A549 (cell line): ENCODE results near the gene INHBE. TPM values are rescaled to one million over a fixed set of nuclear protein-coding genes. Genes with fewer than 3 reads are reported as not detected.

Source experiments
- ATAC-seq, 2 experiments: fragments of 200-7000 bp in 1 of 2; fragments of >200 bp in 1 of 2; cut with Nextera tagmentation in 1 of 2; cut with Tn5 transposase in 1 of 2; 3 replicates each; pipeline versions ENCODE4 v1.8.0 to v1.9.1; 2018 to 2020; ENCODE audit warnings: mild to moderate bottlenecking in 1 of 2, moderate library complexity in 1 of 2
- CTCF ChIA-PET: fragments of 300-600 bp; sonication (Branson Sonifier 250); formaldehyde crosslinking; extraction: SDS; loops from one replicate; lab custom pipeline; 2021; ENCODE audit warnings: antibody characterized with exemption, inconsistent platforms; lab: Yijun Ruan, JAX
- POLR2A ChIA-PET: fragments of 350-600 bp; formaldehyde crosslinking; extraction: SDS; loops from one replicate; lab custom pipeline; 2021; ENCODE audit warnings: antibody characterized with exemption, inconsistent platforms; lab: Yijun Ruan, JAX
- DNase-seq, 2 experiments: peaks; one replicate each; pipeline versions ENCODE4 v3.0.0 to v3.0.0-alpha.2; 2011 to 2016; ENCODE audit warnings: low read depth in 1 of 2, low spot score in 1 of 2
- FAIRE-seq: peaks from 2 replicates; lab custom pipeline; 2011; peaks lifted over from hg19 to GRCh38; lab: Jason Lieb, UNC
- H3K27ac ChIP-seq, 2 experiments: fragments of >200 bp; sonication (Bioruptor Twin); formaldehyde crosslinking; 3 replicates each; pipeline ENCODE4 v1.5.1; 2016 to 2017
- H3K4me1 ChIP-seq: fragments of >200 bp; sonication (Bioruptor Twin); formaldehyde crosslinking; 3 replicates; pipeline ENCODE4 v1.6.1; 2016
- H3K4me2 ChIP-seq: fragments of >200 bp; sonication (Bioruptor Twin); formaldehyde crosslinking; 3 replicates; pipeline ENCODE4 v1.6.1; 2016
- H3K4me3 ChIP-seq: fragments of >200 bp; sonication (Bioruptor Twin); formaldehyde crosslinking; 3 replicates; pipeline ENCODE4 v1.5.1; 2016
- H3K9me3 ChIP-seq: fragments of >200 bp; sonication (Bioruptor Twin); formaldehyde crosslinking; 3 replicates; pipeline ENCODE4 v1.6.1; 2016
- CBX2 ChIP-seq: fragments of 200-600 bp; sonication (generic); IDR thresholded peaks from 2 replicates; pipeline ENCODE4 v1.6.1; 2016; ENCODE audit warnings: low read depth, mild to moderate bottlenecking, borderline replicate concordance
- CHD2 ChIP-seq: fragments of 150-350 bp; IDR thresholded peaks from 2 replicates; pipeline ENCODE4 v1.6.1; 2014; ENCODE audit warnings: low read length; ENCODE audit not compliant: partially characterized antibody
- CTCF ChIP-seq: fragments of >200 bp; sonication (Bioruptor Twin); formaldehyde crosslinking; IDR thresholded peaks from 3 replicates; pipeline ENCODE4 v1.5.1; 2016
- EP300 ChIP-seq, 2 experiments: fragments of >200 bp; sonication (Bioruptor Twin); formaldehyde crosslinking; IDR thresholded peaks; 2 replicates in 1 of 2; 3 replicates in 1 of 2; pipeline ENCODE4 v1.6.1; 2016 to 2017
- FOSL2 ChIP-seq, 2 experiments: fragments of 450-650 bp in 1 of 2; fragments of >200 bp in 1 of 2; sonication (Bioruptor Twin) in 1 of 2; formaldehyde crosslinking; IDR thresholded peaks; 2 replicates each; pipeline versions ENCODE4 v1.5.0 to v1.6.1; 2016 to 2020; ENCODE audit warnings: mild to moderate bottlenecking in 1 of 2, moderate library complexity in 1 of 2
- FOXS1 ChIP-seq: fragments of 250-450 bp; sonication (Bioruptor Pico); IDR thresholded peaks from 2 replicates; pipeline ENCODE4 v1.5.0; 2020; ENCODE audit warnings: mild to moderate bottlenecking, moderate library complexity
- GATA3 ChIP-seq: IDR thresholded peaks from 2 replicates; pipeline ENCODE4 v1.6.1; 2012; ENCODE audit warnings: borderline replicate concordance
- HOXB13 ChIP-seq: fragments of 250-450 bp; sonication (Bioruptor Pico); IDR thresholded peaks from 2 replicates; pipeline ENCODE4 v1.5.0; 2020; ENCODE audit warnings: low read depth, mild to moderate bottlenecking, moderate library complexity
- JUN ChIP-seq, 2 experiments: fragments of >200 bp; sonication (Bioruptor Twin); formaldehyde crosslinking; IDR thresholded peaks; 2 replicates in 1 of 2; 3 replicates in 1 of 2; pipeline ENCODE4 v1.6.1; 2016 to 2017
- KDM1A ChIP-seq: fragments of 200-600 bp; sonication (generic); IDR thresholded peaks from 2 replicates; pipeline ENCODE4 v1.6.1; 2016; ENCODE audit warnings: low read depth, mild to moderate bottlenecking
- MAZ ChIP-seq: fragments of 150-350 bp; IDR thresholded peaks from 2 replicates; pipeline ENCODE4 v1.6.1; 2014; ENCODE audit warnings: antibody characterized with exemption, low read depth, low read length, borderline replicate concordance
- NFE2L2 ChIP-seq: fragments of 150-350 bp; conservative IDR thresholded peaks from 2 replicates; pipeline ENCODE4 v1.6.1; 2014; ENCODE audit warnings: low read length
- NR3C1 ChIP-seq: fragments of >200 bp; sonication (Bioruptor Twin); formaldehyde crosslinking; IDR thresholded peaks from 3 replicates; pipeline ENCODE4 v1.6.1; 2017
- PBX3 ChIP-seq: IDR thresholded peaks from 2 replicates; pipeline ENCODE4 v1.6.1; 2012
- PHF8 ChIP-seq: fragments of 200-600 bp; sonication (generic); IDR thresholded peaks from 2 replicates; pipeline ENCODE4 v1.6.1; 2016; ENCODE audit warnings: low read depth, mild to moderate bottlenecking, antibody characterized with exemption, moderate library complexity, borderline replicate concordance
- POLR2AphosphoS2 ChIP-seq: conservative IDR thresholded peaks from 2 replicates; pipeline ENCODE4 v1.6.1; 2012; ENCODE audit warnings: low read length, improper control_type of control experiment, inconsistent platforms
- RAD21 ChIP-seq, 2 experiments: fragments of >200 bp in 1 of 2; sonication (Bioruptor Twin) in 1 of 2; formaldehyde crosslinking in 1 of 2; IDR thresholded peaks in 1 of 2; conservative IDR thresholded peaks in 1 of 2; 2 replicates in 1 of 2; 3 replicates in 1 of 2; pipeline ENCODE4 v1.6.1; 2012 to 2018; ENCODE audit warnings: inconsistent platforms in 1 of 2
- RCOR1 ChIP-seq: fragments of 150-350 bp; IDR thresholded peaks from 2 replicates; pipeline ENCODE4 v1.6.1; 2014; ENCODE audit warnings: antibody characterized with exemption, low read length, low read depth
- REST ChIP-seq: fragments of 200-600 bp; sonication (generic); IDR thresholded peaks from 2 replicates; pipeline ENCODE4 v1.6.1; 2016; ENCODE audit warnings: antibody characterized with exemption, mild to moderate bottlenecking, moderate library complexity
- RFX5 ChIP-seq: fragments of 450-650 bp; IDR thresholded peaks from 2 replicates; pipeline ENCODE4 v1.7.1; 2014; ENCODE audit warnings: antibody characterized with exemption, mild to moderate bottlenecking, moderate library complexity
- SMC3 ChIP-seq: fragments of >200 bp; sonication (Bioruptor Twin); formaldehyde crosslinking; IDR thresholded peaks from 3 replicates; pipeline ENCODE4 v1.6.1; 2018; ENCODE audit warnings: inconsistent platforms
- TFCP2L1 ChIP-seq: fragments of 250-450 bp; sonication (Bioruptor Pico); IDR thresholded peaks from 2 replicates; pipeline ENCODE4 v1.5.0; 2021; ENCODE audit warnings: mild to moderate bottlenecking
- TP53 ChIP-seq: fragments of 250-450 bp; sonication (Bioruptor Pico); IDR thresholded peaks from 2 replicates; pipeline ENCODE4 v1.5.0; 2021; ENCODE audit warnings: mild to moderate bottlenecking, moderate library complexity
- ZNF302 ChIP-seq: fragments of 250-450 bp; sonication (Bioruptor Pico); IDR thresholded peaks from 2 replicates; pipeline ENCODE4 v1.9.0; 2021; ENCODE audit warnings: inconsistent platforms, mild to moderate bottlenecking, moderate library complexity
- ZSCAN20 ChIP-seq: fragments of 250-450 bp; sonication (Bioruptor Pico); IDR thresholded peaks from 2 replicates; pipeline ENCODE4 v1.8.0; 2022; ENCODE audit warnings: mild to moderate bottlenecking, moderate library complexity
- WGBS: methylation state at CpG from one replicate; pipeline ENCODE4 v1.1.6; 2017; ENCODE audit errors: missing lambda C conversion rate; 5-methylcytosine and 5-hydroxymethylcytosine counted together
- polyA plus RNA-seq, 4 experiments: library from polyadenylated mRNA; depleted of rRNA in 3 of 4; stranded (reverse); fragments of >200 nt; fragmentation: RNase III in 1 of 4; extraction: RNeasy Plus Mini Kit Qiagen cat#74134 plus additional on column Dnase treatment in 1 of 4; gene quantifications; 2 replicates in 3 of 4; 3 replicates in 1 of 4; pipeline ENCODE4 v1.2.3, GENCODE V29; 2011 to 2017
- TF ChIP-seq, protein P1 (sequence below): fragments of 150-350 bp; IDR thresholded peaks from 2 replicates; pipeline ENCODE4 v1.6.1; 2014; ENCODE audit warnings: low read depth, mild to moderate bottlenecking, low read length

Gene INHBE
- polyA plus RNA-seq, 2 of the 4 experiments (the other 2 are of a cell fraction): 0.74 to 2.4 TPM

DNA sequence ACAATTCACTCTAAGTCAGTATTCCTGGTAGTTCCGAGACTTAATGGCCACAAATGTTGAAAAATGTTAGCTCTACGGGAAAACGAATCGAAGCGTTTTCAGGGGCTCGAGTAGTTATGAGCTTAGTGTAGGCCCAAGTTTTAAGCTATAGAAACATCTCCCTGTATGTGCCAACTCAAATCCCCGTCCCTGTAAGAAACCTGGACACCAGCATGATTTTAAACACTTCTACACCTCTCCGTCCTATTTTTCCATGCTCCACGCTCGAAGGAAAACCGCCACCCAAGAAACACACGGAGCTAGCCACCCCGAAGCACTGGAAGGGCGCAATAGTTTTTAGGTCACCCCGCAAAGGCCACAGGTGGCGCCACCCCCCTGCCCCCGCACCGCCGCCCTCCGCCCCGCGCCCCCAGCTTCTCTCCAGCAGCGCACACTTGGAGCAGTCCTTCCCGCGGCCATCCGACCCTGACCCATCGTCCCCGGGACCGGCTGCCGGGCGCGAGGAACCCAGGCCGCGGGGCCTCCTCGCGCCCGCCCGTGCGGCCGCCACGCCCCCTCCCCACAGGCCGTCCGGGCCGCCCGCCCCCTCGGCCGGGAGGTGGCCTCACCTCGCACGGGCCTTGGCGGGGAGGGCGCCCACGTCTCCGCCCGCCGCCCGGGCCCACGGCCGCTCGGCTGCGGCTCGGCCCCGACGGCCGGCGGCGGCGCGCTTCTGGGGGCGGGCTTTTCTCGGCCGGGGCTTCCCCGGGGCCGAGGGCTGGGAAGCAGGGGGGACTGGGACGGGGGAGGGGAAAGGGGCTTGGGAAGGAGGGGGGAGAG, 24.8 kb upstream of the INHBE start (continued):
- TF ChIP-seq CBX2 (no peak), EP300 (IDR thresholded peaks at IDR 0.05) (no peak), RFX5 (no peak), CTCF (peak; percentile 23; the same call in 1 of the 3 replicates), NFE2L2 (no peak), TFCP2L1 (CRISPR knock-in tag) (no peak), REST (no peak), SMC3 (no peak), POLR2AphosphoS2 (no peak), NR3C1 (no peak), RAD21 (conservative IDR thresholded peaks at IDR 0.05 in 1 of 2, IDR thresholded peaks at IDR 0.05 in 1 of 2) (peak in 1 of 2 experiments; percentile 20; a peak in 1 of 5 replicates), GATA3 (no peak), CHD2 (no peak)
- TF ChIP-seq, protein P1, sequence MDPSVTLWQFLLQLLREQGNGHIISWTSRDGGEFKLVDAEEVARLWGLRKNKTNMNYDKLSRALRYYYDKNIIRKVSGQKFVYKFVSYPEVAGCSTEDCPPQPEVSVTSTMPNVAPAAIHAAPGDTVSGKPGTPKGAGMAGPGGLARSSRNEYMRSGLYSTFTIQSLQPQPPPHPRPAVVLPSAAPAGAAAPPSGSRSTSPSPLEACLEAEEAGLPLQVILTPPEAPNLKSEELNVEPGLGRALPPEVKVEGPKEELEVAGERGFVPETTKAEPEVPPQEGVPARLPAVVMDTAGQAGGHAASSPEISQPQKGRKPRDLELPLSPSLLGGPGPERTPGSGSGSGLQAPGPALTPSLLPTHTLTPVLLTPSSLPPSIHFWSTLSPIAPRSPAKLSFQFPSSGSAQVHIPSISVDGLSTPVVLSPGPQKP: no peak

GRCh38 chr12:57430931-57431566, 24.1 kb upstream of the INHBE start, which contains the start of gene R3HDM2:
R3HDM2 (minus strand) TSS chr12:57431043; CDS start chr12:57310428, 120,615 bp downstream.
- POLR2A ChIA-PET: interaction anchor here (0.6 kb wide), 1 partner anchor 11 kb away, joined by 4 read pairs; no protein-coding TSS in a partner anchor
- TF ChIP-seq KDM1A (no peak), FOSL2 (IDR thresholded peaks at IDR 0.05) (no peak), FOSL2 (CRISPR knock-in tag; IDR thresholded peaks at IDR 0.05) (no peak), FOXS1 (no peak), HOXB13 (no peak), RCOR1 (no peak), NR3C1 (no peak), NFE2L2 (no peak), PHF8 (peak; percentile 58; the same call in 1 of the 2 replicates), CBX2 (no peak), PBX3 (no peak), ZSCAN20 (CRISPR knock-in tag) (peak; percentile 55; the same call in 1 of the 2 replicates), MAZ (no peak), CTCF (no peak), TP53 (CRISPR knock-in tag) (no peak), JUN (IDR thresholded peaks at IDR 0.05) (peak; percentile 76 to 94), ZNF302 (no peak)

More at GRCh38 chr12:57430931-57431566, 24.1 kb upstream of the INHBE start, which contains the start of gene R3HDM2:
- DNase-seq: peak; percentile 97 to 98
- Histone ChIP-seq H3K4me1 (peaks cover 24% of the 10 kb centered on the region; the same call in 2 of the 3 replicates), H3K27ac (peak within 1 kb of the TSS; percentile 96 to 98), H3K9me3 (no peaks in the 10 kb centered on the region), H3K4me2 (peak within 1 kb of the TSS; percentile 91), H3K4me3 (peak within 1 kb of the TSS; percentile 53)
- WGBS: 5% methylated on average over 40 of the region's 41 CpGs
- peak; percentile 96 to 97 for ATAC-seq
- CTCF ChIA-PET: interaction anchor here (0.9 kb wide), 1 partner anchor 153 kb away, joined by 3 read pairs; no protein-coding TSS in a partner anchor
- no peak for FAIRE-seq
